A204.1 (cell line): Measurements from ENCODE around the gene TGIF2.

Source experiments
- FAIRE-seq: peaks from 2 replicates; lab custom pipeline; 2012; peaks lifted over from hg19 to GRCh38; lab: Jason Lieb, UNC

Gene TGIF2

GRCh38 chr20:36573103-36573797, at the start of gene TGIF2:
Gene TGIF2, plus strand, starts transcription at chr20:36573597. Its CDS starts 5,178 bp downstream, at chr20:36578775.
- no peak for FAIRE-seq

GRCh38 chr20:36525620-36526365, 47.6 kb upstream of the TGIF2 start:
- no peak for FAIRE-seq

- FAIRE-seq, result no peak
Observed at GRCh38 chr20:36526521-36527011, 46.8 kb upstream of the TGIF2 start.

- no peak for FAIRE-seq
Observed at GRCh38 chr20:36527331-36528125, 45.9 kb upstream of the TGIF2 start.

- FAIRE-seq, result no peak
Observed at GRCh38 chr20:36528176-36528874, 45.1 kb upstream of the TGIF2 start.

- no peak for FAIRE-seq
Observed at GRCh38 chr20:36528875-36529417, 44.5 kb upstream of the TGIF2 start.

- no peak for FAIRE-seq
Observed at GRCh38 chr20:36532388-36532787, 41.0 kb upstream of the TGIF2 start.

- no peak for FAIRE-seq
Observed at GRCh38 chr20:36532822-36533221, 40.6 kb upstream of the TGIF2 start.

- FAIRE-seq, result no peak
Observed at GRCh38 chr20:36538026-36538722, 35.2 kb upstream of the TGIF2 start.

- FAIRE-seq, result no peak
Observed at GRCh38 chr20:36540551-36541211, 32.7 kb upstream of the TGIF2 start.

- FAIRE-seq, result no peak
Observed at GRCh38 chr20:36541227-36541767, 32.1 kb upstream of the TGIF2 start, which contains the start of gene MYL9. Gene MYL9, plus strand, starts transcription at chr20:36541519. Its CDS starts 3,366 bp downstream, at chr20:36544885.

- no peak for FAIRE-seq
Observed at GRCh38 chr20:36541768-36542488, 31.5 kb upstream of the TGIF2 start.

GRCh38 chr20:36542516-36543183, 30.7 kb upstream of the TGIF2 start:
- FAIRE-seq, result no peak

GRCh38 chr20:36543184-36544133, 29.9 kb upstream of the TGIF2 start:
- no peak for FAIRE-seq

- no peak for FAIRE-seq
Observed at GRCh38 chr20:36544134-36545018, 29.0 kb upstream of the TGIF2 start.

GRCh38 chr20:36546111-36546736, 27.2 kb upstream of the TGIF2 start:
- FAIRE-seq, result no peak
